Ecto neural progenitor cell (in vitro differentiated cells): ENCODE data around the gene TSHZ1.

Source experiments
- DNase-seq: peaks from one replicate; pipeline ENCODE4 v3.0.0-alpha.2; 2018; ENCODE audit warnings: low spot score

The TSHZ1 gene

GRCh38 chr18:75276818-75277609 is 66.4 kb downstream of the TSHZ1 start:
- no peak for DNase-seq

- no peak for DNase-seq
Measured at GRCh38 chr18:75277610-75277928, 67.0 kb downstream of the TSHZ1 start.

GRCh38 chr18:75279381-75279780 is 68.8 kb downstream of the TSHZ1 start:
- DNase-seq = no peak

GRCh38 chr18:75280427-75281280 is 70.1 kb downstream of the TSHZ1 start:
- DNase-seq = no peak

DNA sequence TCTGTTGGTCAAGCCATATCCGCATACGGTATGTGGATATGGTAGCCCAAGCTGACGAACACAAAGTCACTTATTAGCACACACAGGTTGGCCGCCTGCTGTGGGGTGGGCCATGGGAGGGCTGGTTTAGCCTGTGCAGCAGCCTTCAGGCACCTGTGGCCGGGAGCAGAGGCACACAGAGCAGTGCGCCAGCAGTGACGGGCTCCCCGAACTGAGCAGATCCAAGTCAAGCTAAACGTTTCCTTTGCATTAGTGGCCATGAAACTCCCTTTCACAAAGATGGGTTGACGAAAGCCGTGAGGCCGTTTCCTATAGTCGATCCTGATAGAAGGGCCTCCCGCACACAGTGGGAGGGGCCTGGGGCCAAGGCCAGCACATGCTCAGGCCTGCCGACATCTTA is 72.1 kb downstream of the TSHZ1 start:
- no peak for DNase-seq

DNA sequence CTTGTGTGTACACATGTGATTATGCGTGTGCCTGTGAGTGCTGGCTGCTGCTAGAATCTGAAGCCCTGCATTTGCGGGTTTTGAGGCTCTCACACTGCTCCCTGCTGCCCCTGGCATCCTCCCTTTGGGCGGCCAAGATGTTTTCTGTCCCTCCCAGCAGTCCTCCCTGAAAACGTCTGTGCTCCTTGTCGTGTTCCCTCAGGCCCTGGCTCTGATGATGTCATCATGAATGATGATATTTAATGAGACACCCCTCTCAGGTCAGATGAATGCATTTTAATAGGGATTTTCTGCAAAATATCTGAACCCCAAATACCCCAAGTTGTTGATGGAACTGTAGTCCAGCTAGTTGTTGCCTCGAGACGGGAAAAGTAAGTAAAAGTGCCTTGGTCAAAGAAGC is 73.1 kb downstream of the TSHZ1 start:
- DNase-seq = no peak

DNA sequence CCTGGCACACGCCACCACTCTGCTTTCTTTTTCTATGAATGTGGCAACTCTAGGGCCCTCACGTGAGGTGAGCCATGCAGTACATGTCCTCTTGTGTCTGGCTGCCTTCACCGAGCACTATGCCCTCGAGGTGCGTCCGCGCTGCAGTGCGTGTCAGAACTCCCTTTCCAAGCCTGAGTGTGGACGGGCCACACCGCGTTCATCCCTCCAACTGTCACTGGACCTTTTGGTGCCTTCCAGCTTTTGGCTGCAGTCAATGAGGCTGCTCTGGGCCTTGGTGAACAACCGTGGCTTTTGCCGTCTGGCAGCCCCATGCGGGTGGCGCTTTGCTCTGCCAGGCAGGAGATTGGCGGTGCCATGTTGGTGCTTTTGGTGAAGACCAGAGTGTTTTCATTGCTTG is 74.0 kb downstream of the TSHZ1 start:
- DNase-seq = no peak

GRCh38 chr18:75285876-75286275 is 75.3 kb downstream of the TSHZ1 start:
- DNase-seq = no peak

DNA sequence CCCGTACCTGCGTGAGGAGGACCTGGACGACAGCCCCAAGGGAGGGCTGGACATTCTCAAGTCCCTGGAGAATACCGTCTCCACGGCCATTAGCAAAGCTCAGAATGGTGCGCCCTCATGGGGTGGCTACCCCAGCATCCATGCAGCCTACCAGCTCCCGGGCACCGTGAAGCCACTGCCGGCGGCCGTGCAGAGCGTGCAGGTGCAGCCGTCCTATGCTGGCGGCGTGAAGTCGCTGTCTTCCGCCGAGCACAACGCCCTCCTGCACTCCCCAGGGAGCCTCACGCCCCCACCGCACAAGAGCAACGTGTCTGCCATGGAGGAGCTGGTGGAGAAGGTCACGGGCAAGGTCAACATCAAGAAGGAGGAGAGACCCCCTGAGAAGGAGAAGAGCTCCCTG is 76.4 kb downstream of the TSHZ1 start:
- DNase-seq = no peak

DNA sequence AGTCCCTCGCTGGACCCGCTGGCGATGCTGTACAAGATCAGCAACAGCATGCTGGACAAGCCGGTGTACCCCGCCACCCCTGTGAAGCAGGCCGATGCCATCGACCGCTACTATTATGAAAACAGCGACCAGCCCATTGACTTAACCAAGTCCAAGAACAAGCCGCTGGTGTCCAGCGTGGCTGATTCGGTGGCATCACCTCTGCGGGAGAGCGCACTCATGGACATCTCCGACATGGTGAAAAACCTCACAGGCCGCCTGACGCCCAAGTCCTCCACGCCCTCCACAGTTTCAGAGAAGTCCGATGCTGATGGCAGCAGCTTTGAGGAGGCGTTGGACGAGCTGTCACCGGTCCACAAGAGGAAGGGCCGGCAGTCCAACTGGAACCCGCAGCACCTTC is 77.1 kb downstream of the TSHZ1 start:
- no peak for DNase-seq

- DNase-seq = no peak
Measured at GRCh38 chr18:75289761-75290160, 79.2 kb downstream of the TSHZ1 start.

DNA sequence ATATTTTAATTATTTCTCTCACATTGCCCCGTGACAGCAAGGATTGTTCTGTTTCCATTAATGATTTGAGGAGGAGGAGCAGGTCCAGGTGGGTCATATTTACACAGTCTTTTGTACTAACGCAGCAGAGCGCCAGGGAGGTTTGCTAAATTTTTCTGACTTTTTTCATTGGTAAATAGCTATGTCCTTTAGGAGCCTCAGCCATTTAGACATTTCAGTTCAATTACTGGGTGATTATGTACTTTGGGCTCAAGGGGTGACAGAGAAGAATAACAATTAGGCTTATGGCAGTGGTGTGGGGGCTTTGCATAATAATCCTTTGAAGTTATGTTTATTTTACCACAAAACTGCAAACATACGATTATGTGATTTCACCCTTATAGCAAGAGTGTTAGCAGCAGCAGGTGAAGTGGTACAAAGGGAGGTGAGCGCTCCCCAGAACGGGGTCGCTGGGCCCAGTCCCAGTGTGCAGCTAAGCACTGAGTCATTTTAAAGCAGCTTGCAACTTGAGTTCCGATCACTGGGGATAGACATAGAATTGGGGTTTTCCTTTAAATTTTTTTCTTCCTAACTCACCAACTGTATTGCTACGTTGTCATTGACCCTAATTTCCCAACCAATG is 80.3 kb downstream of the TSHZ1 start:
- peak; percentile 23 for DNase-seq

GRCh38 chr18:75291460-75291859 is 80.9 kb downstream of the TSHZ1 start:
- peak; percentile 29 for DNase-seq

GRCh38 chr18:75293591-75293990 is 83.0 kb downstream of the TSHZ1 start:
- DNase-seq = no peak

- no peak for DNase-seq
Measured at GRCh38 chr18:75297731-75298130, 87.1 kb downstream of the TSHZ1 start.

- no peak for DNase-seq
Measured at GRCh38 chr18:75304678-75305557, 94.3 kb downstream of the TSHZ1 start.

DNA sequence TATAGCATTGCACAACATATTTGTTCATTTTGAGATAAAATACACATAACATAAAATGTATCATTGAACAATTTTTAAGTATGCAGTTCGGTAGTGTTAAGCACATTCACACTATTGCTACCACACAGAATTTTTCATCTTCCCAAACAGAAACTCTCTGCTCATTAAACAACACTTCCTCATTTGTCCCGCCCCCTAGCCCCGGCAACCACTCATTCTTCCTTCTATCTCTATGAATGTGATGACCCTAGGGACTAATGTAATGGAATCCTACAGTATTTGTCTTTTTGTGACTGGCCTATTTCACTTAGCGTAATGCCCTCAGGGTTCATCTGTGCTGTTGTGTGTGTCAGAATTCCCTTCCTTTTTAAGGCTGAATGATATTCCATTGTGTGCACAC is 95.4 kb downstream of the TSHZ1 start:
- DNase-seq = no peak

GRCh38 chr18:75307530-75307929 is 96.9 kb downstream of the TSHZ1 start:
- DNase-seq = no peak

GRCh38 chr18:75309564-75309963 is 99.0 kb downstream of the TSHZ1 start:
- DNase-seq = no peak

DNA sequence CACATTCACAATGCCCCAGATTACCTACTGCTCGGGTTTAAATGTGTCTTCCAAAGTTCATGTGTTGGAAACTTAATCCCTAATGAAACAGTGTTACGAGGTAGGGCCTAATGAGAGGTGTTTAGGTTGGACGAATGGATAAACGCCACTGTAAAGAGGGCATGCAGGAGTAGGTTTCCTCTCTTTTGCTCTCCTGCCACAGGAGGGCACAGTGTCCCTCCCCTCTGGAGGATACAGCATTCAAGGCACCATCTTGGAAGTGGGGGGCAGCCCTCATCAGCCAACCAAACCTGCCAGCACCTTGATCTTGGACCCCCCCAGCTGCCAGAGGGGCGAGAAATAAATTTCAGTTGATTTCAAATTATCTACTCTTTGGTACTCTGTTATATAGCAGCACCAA is 103.5 kb downstream of the TSHZ1 start:
- DNase-seq = no peak

DNA sequence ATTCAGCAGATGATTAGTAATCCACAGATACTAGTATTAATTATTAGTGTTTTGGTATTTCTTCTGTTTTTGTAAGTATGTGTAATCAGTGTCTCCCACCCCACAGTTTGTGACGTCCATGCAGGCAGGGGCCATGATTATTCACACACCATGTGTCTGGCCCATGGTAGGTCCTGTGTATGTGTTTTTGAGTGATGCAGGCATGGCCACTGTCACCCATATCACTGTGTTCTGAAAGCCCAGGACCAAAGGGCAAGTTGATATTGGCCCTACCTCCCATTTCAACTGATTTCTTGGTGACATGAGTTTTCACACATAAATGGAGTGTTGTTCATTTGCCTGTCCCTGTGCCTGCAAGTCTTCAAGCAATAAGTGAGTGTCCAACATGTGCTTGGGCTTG is 104.0 kb downstream of the TSHZ1 start:
- no peak for DNase-seq

DNA sequence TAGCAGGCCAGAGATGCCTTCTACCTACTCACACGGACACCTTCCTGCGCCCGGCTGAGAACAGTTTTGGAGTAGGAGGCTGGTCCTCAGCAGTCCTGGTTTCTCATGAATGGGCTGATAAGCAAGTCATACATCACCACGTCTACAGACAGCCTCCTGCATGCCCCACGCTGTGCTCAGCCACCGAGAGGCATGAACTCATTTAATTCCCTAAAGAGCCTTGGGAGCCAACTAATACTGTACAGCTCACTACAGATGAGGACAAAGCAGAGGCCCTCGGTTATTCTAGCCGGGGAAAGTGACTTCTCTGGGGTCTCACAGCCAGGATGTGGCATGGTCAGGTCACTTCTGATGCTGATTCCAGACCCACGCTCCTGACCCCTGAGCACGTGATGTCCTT is 105.6 kb downstream of the TSHZ1 start:
- DNase-seq = no peak
